Embryonic facial prominence (tissue), 1 donor: ENCODE results near the gene NCOA5.

Experiments used
- DNase-seq: peaks from one replicate; pipeline ENCODE4 v3.0.0-alpha.2; 2016; ENCODE audit errors: extremely low spot score

The NCOA5 gene

GRCh38 chr20:46017272-46017671 is 72.5 kb downstream of the NCOA5 start:
- DNase-seq = no peak

- DNase-seq = no peak
Measured at GRCh38 chr20:46014517-46015396, 75.0 kb downstream of the NCOA5 start.

GRCh38 chr20:46013829-46014516 is 75.8 kb downstream of the NCOA5 start:
- DNase-seq = no peak

- DNase-seq = no peak
Measured at GRCh38 chr20:46013322-46013828, 76.4 kb downstream of the NCOA5 start.

GRCh38 chr20:46012921-46013320 is 76.8 kb downstream of the NCOA5 start:
- no peak for DNase-seq

- DNase-seq = no peak
Measured at GRCh38 chr20:46011631-46012482, 77.9 kb downstream of the NCOA5 start.
